Activated T-cell treated with anti-CD3 and anti-CD28 coated beads, Interleukin-2, amount 50 U/mL, for 48 hours (primary cell): ENCODE data around the gene ZBP1.

Source experiments
- DNase-seq, 2 experiments: peaks; one replicate each; pipeline ENCODE4 v3.0.0-alpha.2; 2020

The ZBP1 gene

DNA sequence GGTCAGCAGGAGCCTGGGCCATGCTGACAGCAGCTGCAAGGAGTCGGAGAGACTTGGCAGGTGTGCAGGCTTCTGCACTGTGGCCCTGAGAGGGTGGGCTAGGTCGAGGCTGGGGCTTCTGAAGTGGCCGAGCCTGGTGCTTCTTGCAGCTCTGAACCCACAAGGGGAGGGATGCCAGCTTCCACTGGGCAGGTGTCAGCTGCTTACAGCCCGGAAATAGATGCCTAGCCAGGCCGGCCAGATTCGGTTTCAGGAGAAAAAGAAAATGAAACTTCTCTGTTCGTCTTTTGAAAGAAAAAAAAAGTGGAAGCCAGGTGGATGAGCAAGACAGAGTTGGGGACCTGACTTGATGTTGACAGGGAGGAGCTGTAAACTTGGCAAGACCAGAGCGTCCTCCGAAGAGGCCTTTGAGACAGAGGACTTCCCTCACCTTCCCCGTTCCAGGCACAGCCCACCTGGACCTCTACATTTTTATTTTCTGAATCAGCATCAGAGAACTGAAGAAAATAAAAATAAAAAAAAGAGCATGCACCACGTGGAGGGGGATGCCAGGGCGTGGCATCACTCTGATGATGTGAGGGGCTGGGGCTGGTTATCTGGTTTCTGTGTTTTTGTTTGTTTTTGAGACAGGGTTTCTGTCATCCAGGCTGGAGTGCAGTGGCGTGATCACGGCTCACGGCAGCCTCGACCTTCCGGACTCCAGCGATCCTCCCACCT, at the start of gene ZBP1:
ZBP1 (minus strand) TSS at position 153 of the 717 bp plus-strand sequence; CDS start at position 22, 131 bp downstream.
- peak; percentile 59 to 69 for DNase-seq

GRCh38 chr20:57669632-57670031, 49.4 kb upstream of the ZBP1 start:
- no peak for DNase-seq

- DNase-seq = no peak
Observed at GRCh38 chr20:57667924-57668782, 47.9 kb upstream of the ZBP1 start.

DNA sequence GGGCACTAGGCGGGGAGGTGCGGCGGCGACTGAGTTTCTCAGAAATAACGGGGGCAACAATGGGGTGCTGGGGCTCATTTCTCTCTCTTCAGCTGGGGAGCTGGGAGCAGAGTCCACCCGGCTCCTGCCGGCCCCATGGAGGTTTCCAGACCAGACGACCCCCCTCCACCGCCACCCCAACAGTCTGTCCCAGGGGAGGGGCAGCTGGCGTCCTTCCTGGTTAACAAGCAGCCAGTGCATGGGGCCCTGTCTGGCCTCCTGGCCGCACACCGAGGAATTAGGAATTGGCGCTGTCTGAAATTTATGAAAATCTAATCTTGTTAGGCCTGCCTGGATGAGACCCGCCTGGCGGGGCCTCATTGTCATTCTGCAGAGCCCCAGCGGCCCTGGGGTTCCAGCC, 47.2 kb upstream of the ZBP1 start:
- no peak for DNase-seq

GRCh38 chr20:57666834-57667157, 46.6 kb upstream of the ZBP1 start:
- no peak for DNase-seq

DNA sequence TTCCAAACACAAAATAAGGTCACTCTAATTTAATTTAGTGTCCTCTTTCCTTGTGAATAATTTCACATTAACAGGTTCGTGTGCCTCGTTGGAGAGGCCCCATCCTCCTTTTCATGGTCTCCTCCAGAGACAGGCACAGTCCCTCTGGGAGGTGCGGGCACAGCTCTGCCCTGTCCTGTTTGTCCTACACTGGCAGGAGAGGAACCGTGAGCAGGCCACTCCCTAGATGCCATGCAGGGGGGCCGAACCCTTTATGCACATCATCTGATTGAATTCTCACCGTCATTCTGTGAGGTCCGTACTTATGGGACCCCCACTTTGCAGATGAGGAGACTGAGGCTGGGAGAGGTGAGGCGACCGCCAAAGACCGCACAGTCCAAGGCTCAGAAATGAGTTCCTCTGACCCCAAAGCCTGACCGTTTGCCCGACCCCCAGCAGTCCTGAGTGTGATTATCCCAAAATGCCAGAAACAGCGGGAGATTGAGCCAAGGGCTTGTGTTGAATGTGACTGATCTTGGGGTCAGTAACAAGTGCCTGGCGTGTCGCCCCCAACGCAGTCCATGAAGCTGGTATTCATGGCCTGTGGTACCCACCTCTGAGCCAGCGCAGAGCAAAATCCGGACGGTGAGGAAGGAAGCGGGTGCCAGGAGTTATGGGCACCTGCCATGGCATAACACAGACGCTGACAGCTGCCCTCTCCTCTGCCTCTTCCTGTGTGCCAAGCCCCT, 46.0 kb upstream of the ZBP1 start:
- no peak for DNase-seq

- DNase-seq = no peak
Observed at GRCh38 chr20:57665589-57665971, 45.4 kb upstream of the ZBP1 start.

DNA sequence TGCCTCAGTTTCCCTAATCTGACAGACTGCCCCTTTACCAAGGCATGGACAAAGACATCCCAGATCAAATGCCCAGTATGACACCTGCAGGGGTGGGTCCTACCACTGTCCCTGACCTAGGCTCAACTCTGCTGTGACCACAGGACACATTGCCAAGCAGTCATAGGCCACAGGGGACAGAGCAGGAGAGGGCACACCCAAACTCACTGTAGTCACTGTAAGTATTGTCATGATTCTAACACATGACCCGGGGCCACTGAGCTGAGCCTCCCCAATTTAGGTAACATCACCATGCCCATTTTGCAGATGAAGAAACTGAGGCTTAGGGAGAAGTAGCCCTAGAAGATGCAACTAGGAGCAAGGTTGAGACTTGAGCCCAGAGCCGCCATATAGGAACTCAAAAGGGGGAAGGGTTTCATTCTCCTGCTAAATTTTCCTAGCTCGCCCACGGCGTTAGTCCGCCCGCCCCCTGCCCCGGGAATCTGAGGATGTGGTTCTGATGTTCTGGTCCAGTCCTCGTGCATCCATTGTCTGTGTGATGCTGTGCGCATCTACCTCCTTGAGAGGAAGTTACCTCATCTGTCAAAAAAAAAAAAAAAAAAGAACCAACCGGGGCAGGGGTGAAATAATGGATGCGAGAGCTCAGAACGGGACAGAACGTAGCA, 44.8 kb upstream of the ZBP1 start:
- DNase-seq = no peak

DNA sequence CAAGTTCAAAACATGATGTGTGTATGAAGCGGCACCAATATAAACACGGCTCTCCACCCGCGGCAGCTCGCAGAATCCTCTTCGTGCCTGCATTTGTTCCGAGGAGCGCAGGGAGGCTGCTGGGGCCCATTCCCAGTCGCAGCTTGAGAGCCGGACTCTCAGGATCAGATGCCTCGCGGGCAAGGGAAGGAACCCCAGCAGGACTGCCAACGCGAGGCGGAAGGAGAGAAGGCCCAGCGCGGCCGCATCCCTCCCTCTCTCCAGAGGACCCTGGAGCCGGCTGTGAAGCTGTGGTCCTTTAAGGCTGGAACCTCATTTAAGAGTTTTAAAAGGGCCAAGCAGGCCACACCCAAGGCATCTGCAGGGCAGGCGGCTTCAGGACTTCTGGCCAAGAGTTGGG, 44.2 kb upstream of the ZBP1 start:
- no peak for DNase-seq

- DNase-seq = no peak
Observed at GRCh38 chr20:57663681-57664451, 43.6 kb upstream of the ZBP1 start.

DNA sequence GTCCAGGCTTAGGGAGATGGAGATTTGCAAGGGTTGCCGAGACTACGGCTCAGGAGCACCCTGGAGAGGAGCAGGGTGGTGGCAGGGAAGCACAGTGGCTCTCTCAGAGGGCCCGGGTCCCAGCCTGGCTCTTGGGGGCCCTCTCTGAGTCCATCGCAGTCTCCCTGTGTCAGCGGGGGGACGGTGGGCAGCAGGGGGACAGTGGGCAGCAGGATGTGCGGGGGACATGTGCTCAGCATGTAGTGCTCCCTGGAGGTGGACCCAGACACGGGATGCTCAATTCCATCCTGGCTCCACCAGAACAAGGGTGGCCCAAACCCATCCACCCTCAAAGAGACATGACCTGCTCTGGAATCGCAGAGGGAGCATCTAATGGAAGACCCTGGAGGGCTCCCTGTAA, 43.0 kb upstream of the ZBP1 start:
- DNase-seq = no peak

- no peak for DNase-seq
Observed at GRCh38 chr20:57662456-57663240, 42.4 kb upstream of the ZBP1 start.

DNA sequence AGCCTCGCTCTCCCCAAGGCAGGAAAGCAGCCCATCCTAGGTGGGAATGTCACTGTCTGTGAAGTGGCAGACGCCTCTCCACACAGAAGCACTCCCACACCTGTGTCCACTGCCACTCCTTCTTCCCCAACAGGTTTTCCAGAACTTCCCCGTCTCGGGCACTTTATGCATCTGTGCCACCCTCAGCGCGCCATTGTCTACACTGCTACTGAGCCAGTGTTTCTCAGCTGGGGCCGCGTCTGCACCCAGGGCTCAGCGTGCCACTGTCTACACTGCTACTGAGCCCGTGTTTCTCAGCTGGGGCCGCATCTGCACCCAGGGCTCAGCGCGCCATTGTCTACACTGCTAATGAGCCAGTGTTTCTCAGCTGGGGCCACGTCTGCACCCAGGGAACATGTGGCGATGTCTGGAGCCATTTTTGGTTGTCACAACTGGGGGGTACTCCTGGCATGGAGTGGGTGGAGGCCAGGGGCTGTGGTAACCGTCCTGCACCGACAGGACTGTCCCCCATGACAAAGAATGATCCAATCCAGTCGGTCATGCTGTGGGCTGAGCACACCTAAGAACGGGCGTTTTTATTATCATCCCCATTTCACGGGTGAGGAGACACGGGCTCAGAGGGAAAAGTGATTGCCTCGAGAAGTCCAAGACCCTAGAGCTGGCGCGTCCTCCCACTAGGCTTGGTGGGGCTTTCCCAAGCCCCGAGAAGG, 41.7 kb upstream of the ZBP1 start:
- DNase-seq = no peak

- no peak for DNase-seq
Observed at GRCh38 chr20:57660922-57661745, 40.9 kb upstream of the ZBP1 start.

DNA sequence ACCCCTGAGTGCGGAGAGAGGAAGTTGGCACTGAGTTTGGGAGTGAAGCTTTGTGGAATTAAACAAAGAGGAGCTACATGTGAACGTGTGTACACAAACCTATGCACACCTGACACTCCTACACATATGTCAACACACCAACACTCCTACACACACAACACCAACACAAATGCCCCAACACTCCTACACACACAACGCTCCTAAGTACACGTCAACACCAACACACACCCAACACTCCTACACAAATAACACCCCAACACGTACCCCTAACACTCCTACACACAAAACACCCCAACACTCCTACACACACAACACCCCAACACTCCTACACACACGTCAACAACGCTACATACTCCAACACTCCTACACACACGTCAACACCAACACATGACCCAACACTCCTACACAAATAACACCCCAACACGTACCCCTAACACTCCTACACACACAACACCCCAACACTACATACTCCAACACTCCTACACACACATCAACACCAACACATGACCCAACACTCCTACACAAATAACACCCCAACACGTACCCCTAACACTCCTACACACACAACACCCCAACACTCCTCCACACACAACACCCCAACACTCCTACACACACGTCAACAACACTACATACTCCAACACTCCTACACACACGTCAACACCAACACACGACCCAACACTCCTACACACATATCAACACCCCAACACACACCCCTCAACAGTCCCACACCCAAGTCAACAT, 40.1 kb upstream of the ZBP1 start:
- peak in 1 of 2 experiments; percentile 11 for DNase-seq

DNA sequence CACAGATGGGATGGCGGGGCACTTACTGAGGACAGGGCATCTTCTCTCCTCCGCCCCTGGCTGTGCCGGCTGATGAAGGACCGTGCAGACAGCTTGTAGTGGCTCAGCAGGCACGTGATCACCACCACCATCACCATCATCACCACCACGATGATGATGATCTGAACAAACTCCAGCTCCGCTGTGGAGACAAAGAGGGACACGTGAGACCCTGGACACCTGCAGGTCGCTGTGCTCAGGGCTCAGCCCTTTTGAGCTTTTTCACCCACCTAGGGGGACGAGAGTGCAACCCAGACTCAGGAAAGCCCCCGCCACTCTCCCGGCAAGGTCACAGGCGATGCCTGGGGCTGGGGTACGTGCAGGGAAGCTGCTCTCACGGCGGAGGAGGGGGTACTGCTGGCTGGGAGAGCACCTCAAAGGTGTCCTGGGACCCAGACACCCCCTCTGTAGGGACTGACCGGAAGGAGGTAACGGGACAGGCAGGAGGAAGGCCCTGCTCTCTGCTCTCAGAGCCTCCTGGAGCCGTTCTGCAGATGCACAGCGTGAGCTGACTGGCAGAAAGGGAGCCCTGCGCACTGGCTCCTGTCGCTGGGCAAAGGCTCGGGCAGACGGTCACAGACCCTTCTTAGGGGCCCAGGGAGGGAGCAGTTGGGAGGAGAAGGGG, 39.4 kb upstream of the ZBP1 start:
- DNase-seq = peak; percentile 10 to 13

DNA sequence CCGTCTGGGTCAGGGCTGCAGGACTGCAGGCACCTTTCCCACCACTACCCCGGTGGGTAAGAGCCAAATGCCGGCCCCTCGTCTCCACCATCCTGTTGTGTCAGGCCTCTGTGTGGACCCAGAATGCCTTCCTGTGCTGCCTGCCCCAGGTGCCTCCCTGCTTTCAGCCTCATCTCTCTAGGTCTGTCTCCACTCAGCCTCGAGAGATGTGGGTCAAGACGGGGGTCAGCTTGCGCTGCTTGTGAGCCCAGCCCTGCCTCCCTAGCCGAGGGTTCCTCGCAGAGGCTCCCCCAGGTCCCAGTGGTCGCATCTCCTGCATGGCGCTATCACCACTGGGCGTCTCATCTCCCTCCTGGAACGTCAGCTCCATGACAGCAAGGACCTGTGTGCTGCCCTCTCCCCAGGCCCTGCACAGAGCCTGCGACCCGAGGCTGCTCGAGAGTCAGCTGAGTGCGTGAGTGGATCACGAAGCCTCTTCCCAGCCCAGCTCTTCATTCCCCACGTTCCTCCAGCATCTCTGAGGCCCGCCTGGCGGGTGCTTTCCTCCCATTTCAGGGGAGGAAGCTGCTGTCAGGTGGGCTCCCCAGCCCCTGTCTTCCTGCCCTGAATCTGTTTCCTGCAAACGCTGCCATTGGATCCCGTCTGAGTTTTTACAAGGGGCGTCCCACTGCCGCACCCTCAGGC, 38.7 kb upstream of the ZBP1 start:
- DNase-seq = peak; percentile 12 to 14

GRCh38 chr20:57658447-57658832, 38.2 kb upstream of the ZBP1 start:
- peak in 1 of 2 experiments; percentile 15 for DNase-seq
